ENCODE results near the gene DLEC1.
A peak's percentile ranks its signal among the peaks of the same experiment; 100 is the strongest.

Gene DLEC1

GRCh38 chr3:37997342-37997741, 41.7 kb upstream of the DLEC1 start:
- FAIRE-seq (no peak), DNase-seq (ENCODE audit: insufficient read length, low spot score) (no peak)
- no peak for TF ChIP-seq POLR2A (IDR thresholded peaks at IDR 0.05; ENCODE audit: low read depth, low read length)

GRCh38 chr3:37997791-37998370, 41.1 kb upstream of the DLEC1 start:
- DNase-seq (ENCODE audit: insufficient read length, low spot score) (no peak), FAIRE-seq (no peak)
- TF ChIP-seq POLR2A (IDR thresholded peaks at IDR 0.05; ENCODE audit: low read depth, low read length): no peak

- FAIRE-seq: no peak
- DNase-seq (ENCODE audit: insufficient read length, low spot score): no peak
- no peak for TF ChIP-seq POLR2A (IDR thresholded peaks at IDR 0.05; ENCODE audit: low read depth, low read length)
Measured at GRCh38 chr3:37999836-38000235, 39.2 kb upstream of the DLEC1 start.

- no peak for FAIRE-seq
- TF ChIP-seq POLR2A (IDR thresholded peaks at IDR 0.05; ENCODE audit: low read depth, low read length): no peak
- DNase-seq (ENCODE audit: insufficient read length, low spot score): no peak
Measured at GRCh38 chr3:38000242-38000916, 38.6 kb upstream of the DLEC1 start.

- DNase-seq (ENCODE audit: insufficient read length, low spot score) (no peak), FAIRE-seq (no peak)
- TF ChIP-seq POLR2A (IDR thresholded peaks at IDR 0.05; ENCODE audit: low read depth, low read length): no peak
Measured at GRCh38 chr3:38000965-38001455, 38.0 kb upstream of the DLEC1 start.

- no peak for DNase-seq (ENCODE audit: insufficient read length, low spot score)
- FAIRE-seq: no peak
- no peak for TF ChIP-seq POLR2A (IDR thresholded peaks at IDR 0.05; ENCODE audit: low read depth, low read length)
Measured at GRCh38 chr3:38001456-38002081, 37.4 kb upstream of the DLEC1 start.

GRCh38 chr3:38002291-38002876, 36.6 kb upstream of the DLEC1 start:
- TF ChIP-seq POLR2A (IDR thresholded peaks at IDR 0.05; ENCODE audit: low read depth, low read length): no peak
- no peak for FAIRE-seq

GRCh38 chr3:38002940-38003339, 36.1 kb upstream of the DLEC1 start:
- no peak for TF ChIP-seq POLR2A (IDR thresholded peaks at IDR 0.05; ENCODE audit: low read depth, low read length)
- DNase-seq (ENCODE audit: insufficient read length, low spot score) (no peak), FAIRE-seq (no peak)

More at GRCh38 chr3:38002291-38002876, 36.6 kb upstream of the DLEC1 start:
- DNase-seq (ENCODE audit: insufficient read length, low spot score): no peak

GRCh38 chr3:38003371-38003816, 35.6 kb upstream of the DLEC1 start:
- peak; percentile 59 for DNase-seq (ENCODE audit: insufficient read length, low spot score)
- TF ChIP-seq POLR2A (IDR thresholded peaks at IDR 0.05; ENCODE audit: low read depth, low read length): no peak
- FAIRE-seq: no peak

GRCh38 chr3:38003817-38004414, 35.1 kb upstream of the DLEC1 start:
- no peak for DNase-seq (ENCODE audit: insufficient read length, low spot score)
- no peak for FAIRE-seq
- no peak for TF ChIP-seq POLR2A (IDR thresholded peaks at IDR 0.05; ENCODE audit: low read depth, low read length)

- no peak for TF ChIP-seq POLR2A (IDR thresholded peaks at IDR 0.05; ENCODE audit: low read depth, low read length)
- FAIRE-seq (peak; percentile 76), DNase-seq (ENCODE audit: insufficient read length, low spot score) (peak; percentile 56)
Measured at GRCh38 chr3:38004415-38005075, 34.5 kb upstream of the DLEC1 start.

- no peak for FAIRE-seq
- TF ChIP-seq POLR2A (IDR thresholded peaks at IDR 0.05; ENCODE audit: low read depth, low read length): no peak
- no peak for DNase-seq (ENCODE audit: insufficient read length, low spot score)
Measured at GRCh38 chr3:38005076-38006020, 33.7 kb upstream of the DLEC1 start.
